ENCODE results near the gene TLCD1. TPM values are rescaled to one million over a fixed set of nuclear protein-coding genes. Genes with fewer than 3 reads are reported as not detected.

Gene TLCD1
- total and polyA plus RNA-seq, 2 experiments from 2014 or later, result 26.5 to 47.0 TPM

- H3K27me3 Mint-ChIP-seq (ENCODE audit: insufficient read depth, low read depth, poor library complexity), result peaks cover 45% of the 10 kb centered on the region
- no peak overlapping the region for H3K4me3 Mint-ChIP-seq
- Histone ChIP-seq H3K36me3 (ENCODE audit: insufficient read depth) (peaks cover 34% of the 10 kb centered on the region), H3F3A (replicated peaks; ENCODE audit: low read depth) (peaks cover 76% of the 10 kb centered on the region), H2AFZ (no peak overlapping the region), H3K27me3 (ENCODE audit: insufficient read depth) (no peaks in the 10 kb centered on the region), H3K27ac (ENCODE audit: low read depth) (peak overlapping the region; percentile 45; the same call in 1 of the 2 replicates), H3K4me2 (no peak overlapping the region), H3K79me2 (replicated peaks; ENCODE audit: insufficient read depth) (peaks cover 6% of the 10 kb centered on the region), H3K4me1 (ENCODE audit: insufficient read depth) (peaks cover 21% of the 10 kb centered on the region), H3K9me2 (ENCODE audit: insufficient read depth) (no peaks in the 10 kb centered on the region), H3K4me3 (no peak overlapping the region), H4K20me1 (replicated peaks; ENCODE audit: insufficient read depth) (peaks cover 26% of the 10 kb centered on the region)
- H3K36me3 Mint-ChIP-seq (ENCODE audit: low read depth), result peaks cover 65% of the 10 kb centered on the region
- ATAC-seq (no peak), DNase-seq (ENCODE audit: low spot score) (no peak)
- H3K27ac Mint-ChIP-seq, result no peak overlapping the region
- H3K4me1 Mint-ChIP-seq, result peaks cover 42% of the 10 kb centered on the region
- TF ChIP-seq REST (IDR thresholded peaks at IDR 0.05; ENCODE audit: unreplicated experiment) (no peak), JUNB (IDR thresholded peaks at IDR 0.05; ENCODE audit: unreplicated experiment) (no peak), ZNF114 (CRISPR knock-in tag; IDR thresholded peaks at IDR 0.05) (no peak), POLR2AphosphoS5 (IDR thresholded peaks at IDR 0.05; ENCODE audit: low read depth) (no peak), STAT1 (IDR thresholded peaks at IDR 0.05; ENCODE audit: unreplicated experiment) (no peak), EZH2phosphoT487 (IDR thresholded peaks at IDR 0.05; ENCODE audit: unreplicated experiment) (no peak), CREB1 (CRISPR knock-in tag; IDR thresholded peaks at IDR 0.05; ENCODE audit: low read depth) (no peak), ZNF331 (CRISPR knock-in tag; IDR thresholded peaks at IDR 0.05; ENCODE audit: low read depth) (no peak), ZNF462 (CRISPR knock-in tag; IDR thresholded peaks at IDR 0.05) (no peak), NANOG (IDR thresholded peaks at IDR 0.05; ENCODE audit: borderline replicate concordance) (no peak), ETS1 (IDR thresholded peaks at IDR 0.05) (no peak), CTCF (conservative IDR thresholded peaks at IDR 0.05; ENCODE audit: low read depth in 2 of 2) (no peak), EZH2 (IDR thresholded peaks at IDR 0.05; ENCODE audit: low read depth, unreplicated experiment) (no peak)
- no peaks in the 10 kb centered on the region for H3K9me3 Mint-ChIP-seq
Measured at GRCh38 chr17:28751600-28752366, 25.8 kb upstream of the TLCD1 start.

Measured in GM23338 (cell line).